ENCODE results near the gene CRB3.
A peak's percentile ranks its signal among the peaks of the same experiment; 100 is the strongest.
"Not testable (repeated sequence)": the region's sequence is repeated elsewhere in the genome, so short reads cannot be mapped to it uniquely, and the experiment has no call there.

Gene CRB3

DNA sequence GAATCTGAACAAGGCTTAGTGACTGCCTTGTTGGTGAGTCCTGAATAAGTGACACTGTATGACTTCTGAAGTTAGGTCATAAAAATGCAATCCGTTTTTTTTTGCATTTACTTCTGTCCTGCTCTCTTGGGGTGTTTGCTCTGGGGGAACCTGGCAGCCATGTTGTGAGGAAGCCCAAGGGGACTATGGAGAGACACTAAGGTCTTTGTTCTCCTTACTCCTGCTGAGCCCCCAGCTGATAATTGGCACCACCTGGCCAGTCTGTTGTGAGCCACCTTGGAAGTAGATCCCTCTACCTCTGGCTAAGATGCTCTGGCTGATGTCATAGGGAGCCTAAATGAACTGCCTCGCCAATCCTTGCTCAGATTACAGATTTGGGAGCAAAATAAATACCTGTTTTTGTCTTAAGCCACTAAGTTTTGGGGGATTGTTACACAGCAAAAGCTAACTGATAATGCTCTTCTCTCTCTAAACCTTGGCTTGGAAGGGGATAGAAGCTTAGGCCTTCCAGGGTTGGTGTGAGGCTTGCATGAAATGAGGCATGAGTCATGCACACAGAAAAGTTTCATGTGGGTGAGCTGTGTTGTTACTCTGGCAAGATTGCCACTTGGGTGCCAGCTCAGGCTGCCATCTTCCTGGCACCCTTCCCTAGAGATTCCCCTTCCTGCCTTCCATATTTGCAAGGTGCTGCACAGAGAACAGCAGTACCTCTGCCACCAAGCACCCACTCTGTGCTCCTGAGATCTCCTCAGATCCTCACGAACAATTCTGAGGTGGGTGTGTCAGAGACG is 27.9 kb downstream of the CRB3 start:
- no peak for DNase-seq (ENCODE audit: low read depth in 2 of 2)

DNA sequence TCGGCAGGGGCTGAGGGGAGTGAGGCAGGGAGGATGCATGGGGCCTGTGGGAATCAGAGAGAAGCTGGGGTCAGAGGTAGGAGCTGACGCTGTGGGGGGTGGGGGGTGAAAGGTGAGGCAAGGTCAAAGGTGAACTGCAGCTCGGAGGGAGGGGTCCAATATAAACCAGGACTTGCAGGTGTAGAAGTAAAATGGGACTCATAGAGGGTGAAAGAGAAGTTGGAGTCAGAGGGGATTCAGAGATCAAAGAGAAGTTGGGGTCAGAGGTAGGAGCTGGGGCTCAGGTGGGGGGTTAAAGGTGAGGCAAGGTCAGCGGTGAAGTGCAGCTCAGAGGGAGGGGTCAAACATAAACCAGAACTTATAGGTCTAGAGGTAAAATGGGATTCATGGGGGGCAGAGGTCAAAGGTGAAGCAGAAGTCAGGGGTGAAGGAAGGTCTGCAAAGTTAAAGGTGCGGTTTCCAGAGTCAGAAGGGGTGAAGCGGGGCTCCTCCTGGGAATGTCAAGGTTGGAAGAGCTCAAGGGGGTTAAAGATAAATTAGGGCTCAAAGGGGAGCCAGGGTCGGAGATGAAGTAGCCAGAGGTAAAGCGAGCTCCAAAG is 30.5 kb downstream of the CRB3 start:
- no peak for DNase-seq (ENCODE audit: low read depth in 2 of 2)

DNA sequence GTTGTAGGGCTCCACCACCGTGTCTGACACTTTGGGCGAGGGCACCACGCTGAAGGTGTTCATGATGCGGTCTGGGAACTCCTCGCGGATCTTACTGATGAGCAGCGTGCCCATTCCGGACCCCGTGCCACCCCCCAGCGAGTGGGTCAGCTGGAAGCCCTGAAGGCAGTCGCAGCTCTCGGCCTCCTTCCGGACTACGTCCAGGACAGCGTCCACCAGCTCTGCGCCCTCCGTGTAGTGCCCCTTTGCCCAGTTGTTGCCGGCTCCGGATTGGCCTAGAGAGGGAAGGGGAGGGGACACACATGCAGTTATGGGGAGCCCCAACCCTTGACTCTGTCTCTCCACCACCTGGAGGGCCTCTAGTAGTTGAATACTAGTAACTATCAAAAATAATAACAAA is 31.9 kb downstream of the CRB3 start:
- DNase-seq (ENCODE audit: low read depth in 2 of 2), result no peak

DNA sequence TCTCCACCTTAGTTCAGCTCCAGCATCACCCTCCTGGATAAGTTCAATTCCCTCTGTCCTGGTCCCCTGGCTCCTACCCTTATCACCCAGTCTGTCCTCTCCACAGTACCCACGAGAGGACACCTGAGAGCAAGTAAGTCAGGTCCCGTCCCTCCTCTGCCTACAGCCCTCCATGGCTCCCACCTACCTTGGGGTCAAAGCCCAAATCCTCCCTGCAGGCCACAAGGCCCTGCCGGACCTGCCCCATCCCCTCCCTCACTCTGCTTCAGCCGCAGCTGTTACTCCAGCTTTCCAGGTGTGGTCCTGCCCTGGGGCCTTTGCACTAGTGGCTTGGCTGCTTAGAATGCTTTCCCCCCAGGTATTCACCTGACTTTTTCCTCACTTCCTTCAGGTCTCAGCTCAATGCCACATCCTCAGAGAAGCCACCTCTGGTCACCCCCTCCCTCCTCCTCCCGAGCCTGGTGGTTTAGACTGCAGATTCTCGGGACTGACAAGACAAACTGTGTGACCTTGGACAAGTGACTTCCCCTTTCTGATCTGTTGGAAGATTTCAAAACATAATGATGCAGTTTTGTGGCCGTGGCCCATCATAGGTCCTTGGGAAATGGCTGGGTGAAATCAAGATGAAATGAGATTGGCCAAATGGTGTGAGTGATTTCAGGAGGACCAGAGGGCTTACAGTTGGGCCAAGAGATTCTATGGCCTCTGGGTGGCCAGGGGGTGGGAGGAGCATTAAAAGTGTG is 34.4 kb downstream of the CRB3 start:
- no peak for DNase-seq (ENCODE audit: low read depth in 2 of 2)

DNA sequence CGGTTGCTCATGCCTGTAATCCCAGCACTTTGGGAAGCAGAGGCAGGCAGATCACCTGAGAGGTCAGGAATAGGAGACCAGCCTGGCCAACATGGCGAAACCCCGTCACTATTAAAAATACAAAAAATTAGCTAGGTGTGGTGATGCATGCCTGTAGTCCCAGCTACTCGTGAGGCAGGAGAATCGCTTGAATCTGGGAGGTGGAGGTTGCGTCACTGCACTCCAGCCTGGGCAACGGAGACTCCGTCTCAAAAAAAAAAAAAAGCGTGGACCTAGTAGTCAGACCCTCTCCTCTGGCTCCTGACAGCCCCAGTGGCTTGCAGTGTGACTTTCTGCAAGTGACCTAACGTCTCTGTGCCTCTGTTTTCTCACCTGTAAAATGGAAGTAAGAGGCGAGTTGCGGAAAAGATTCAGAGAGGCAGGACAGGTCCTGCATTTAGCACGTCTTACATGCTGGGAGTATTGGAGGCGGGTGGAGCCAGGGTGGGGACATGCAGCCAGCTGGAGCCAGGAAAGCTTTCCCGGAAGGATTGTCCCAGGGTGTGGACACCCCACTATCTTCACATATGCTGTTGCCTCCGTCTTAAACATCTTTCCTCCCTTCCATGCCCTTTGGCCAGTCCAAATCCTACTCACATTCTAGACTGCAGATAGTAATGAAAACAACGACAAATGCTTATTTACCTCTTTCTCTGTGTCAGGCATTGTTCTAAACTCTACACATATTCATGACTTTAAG is 35.1 kb downstream of the CRB3 start:
- DNase-seq (ENCODE audit: low read depth in 2 of 2), result no peak

DNA sequence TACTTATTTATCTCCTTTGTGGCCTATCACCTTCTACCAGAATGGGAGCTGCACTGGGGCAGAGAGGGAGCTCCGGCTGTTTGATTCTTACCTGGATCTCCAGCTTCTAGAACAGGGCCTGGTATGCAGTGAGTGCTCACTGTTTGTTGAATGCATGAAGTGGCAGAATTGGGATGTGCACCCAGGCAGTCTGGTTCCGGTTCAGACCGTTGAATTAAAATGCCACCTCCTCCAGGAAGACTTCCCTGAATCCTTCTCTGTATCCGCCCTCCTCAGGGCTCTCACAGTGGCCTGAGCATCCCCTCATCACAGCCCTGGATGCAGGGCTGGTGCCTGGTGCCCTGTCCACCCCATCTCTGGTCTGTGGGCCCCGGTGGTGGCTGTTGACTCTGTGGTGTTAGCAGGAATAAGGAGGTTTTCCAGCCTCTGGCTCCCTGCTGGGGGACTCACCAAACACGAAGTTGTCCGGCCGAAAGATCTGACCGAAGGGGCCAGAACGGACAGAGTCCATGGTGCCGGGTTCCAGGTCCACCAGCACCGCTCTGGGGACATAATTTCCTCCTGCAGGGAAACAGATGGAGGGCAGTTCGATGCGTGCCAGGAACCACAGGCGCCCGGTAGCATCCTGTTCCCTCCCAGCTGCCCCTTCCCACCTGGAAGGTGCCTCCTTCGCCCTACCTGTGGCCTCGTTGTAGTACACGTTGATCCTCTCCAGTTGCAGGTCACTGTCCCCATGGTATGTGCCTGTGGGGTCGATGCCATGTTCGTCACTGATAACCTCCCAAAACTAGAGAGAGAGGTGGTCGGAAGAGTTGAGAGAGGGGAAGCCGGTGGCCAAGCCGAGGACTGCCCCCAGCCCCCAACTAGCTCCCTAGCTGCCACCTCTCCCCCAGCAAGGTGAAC is 37.0 kb downstream of the CRB3 start:
- DNase-seq (ENCODE audit: low read depth in 2 of 2), result no peak

DNA sequence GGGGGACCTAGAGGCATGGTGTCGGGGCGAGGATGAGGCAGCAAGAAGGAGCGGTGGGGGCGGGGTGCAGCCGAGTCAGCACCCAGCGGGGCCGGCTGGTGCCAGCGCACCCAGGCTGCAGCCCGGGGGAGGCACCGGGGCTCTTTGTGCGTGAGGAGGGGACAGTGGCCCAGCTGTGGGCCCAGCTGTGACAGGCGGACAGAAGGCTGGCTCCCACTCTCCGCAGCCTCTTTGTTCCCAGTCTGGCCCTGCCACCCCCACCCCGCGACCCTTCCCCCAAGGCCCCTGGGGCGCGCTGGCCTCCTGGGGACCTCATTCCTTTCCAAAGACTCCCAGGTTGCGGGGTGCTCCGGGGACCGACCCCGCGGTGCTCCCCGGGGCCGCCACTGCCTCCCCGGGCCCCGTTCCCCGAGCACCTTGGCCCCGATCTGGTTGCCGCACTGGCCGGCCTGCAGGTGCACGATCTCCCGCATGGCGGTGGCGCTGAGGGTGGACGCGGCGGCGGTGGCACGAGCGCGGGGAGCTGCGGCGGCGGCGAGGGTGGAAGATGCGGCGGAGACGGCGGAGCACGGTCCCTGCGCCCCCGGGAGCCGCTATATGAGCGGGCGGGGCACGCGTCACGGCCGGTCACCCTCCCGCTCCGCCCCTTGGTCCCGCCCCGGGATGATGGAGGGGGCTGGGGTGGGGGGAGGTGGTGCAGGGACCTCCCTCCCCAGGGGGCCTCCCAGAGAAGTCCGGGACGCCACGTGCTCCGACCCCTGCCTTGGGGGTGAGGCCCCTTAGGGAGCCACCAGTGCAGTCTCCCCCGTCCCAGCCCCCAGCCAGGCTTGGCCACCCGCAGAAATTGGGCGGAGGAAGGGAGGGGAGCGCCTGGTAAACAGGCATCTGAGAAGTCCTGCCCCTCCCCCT is 37.9 kb downstream of the CRB3 start, which contains the start of gene TUBB4A:
Gene TUBB4A (minus strand): TSS at position 570 of the 909 bp plus-strand sequence. CDS start 97 bp downstream, at position 473.
- no peak for DNase-seq (ENCODE audit: low read depth in 2 of 2)

DNA sequence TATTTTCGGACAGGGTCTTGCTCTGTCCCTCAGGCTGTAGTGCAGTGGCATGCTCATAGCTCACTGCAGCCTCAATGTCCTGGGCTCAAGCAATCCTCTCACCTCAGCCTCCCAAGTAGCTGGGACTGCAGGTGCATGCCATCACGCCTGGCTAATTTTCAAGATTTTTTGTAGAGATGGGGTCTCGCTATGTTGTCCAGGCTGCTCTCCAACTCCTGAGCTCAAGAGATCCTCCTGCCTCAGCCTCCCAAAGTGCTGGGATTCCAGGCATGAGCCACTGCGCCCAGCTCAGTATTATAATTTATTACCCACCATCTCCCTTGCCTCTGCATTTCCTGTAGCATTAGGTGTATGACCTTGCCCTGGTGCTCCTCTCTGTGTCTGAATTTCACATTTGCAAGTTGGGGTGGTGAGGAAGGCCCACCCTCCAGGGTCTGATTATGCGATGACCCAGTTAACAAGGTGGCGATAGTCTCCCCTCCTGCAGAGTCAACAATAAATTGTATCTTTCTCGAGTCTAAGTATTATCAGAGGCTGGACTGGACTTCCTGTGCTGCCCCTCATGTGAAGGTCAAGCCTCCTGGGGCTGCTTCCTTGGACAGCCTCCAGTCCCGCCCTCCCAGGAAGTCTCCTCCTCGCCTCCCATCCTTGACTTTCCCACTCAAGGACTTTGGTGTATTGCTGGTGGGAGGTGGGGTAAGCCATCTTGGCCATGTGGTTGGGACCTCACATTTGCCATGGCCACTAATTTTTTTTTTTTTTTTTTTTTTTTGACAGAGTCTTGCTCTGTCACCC is 39.5 kb downstream of the CRB3 start:
- DNase-seq (ENCODE audit: low read depth in 2 of 2), result no peak

DNA sequence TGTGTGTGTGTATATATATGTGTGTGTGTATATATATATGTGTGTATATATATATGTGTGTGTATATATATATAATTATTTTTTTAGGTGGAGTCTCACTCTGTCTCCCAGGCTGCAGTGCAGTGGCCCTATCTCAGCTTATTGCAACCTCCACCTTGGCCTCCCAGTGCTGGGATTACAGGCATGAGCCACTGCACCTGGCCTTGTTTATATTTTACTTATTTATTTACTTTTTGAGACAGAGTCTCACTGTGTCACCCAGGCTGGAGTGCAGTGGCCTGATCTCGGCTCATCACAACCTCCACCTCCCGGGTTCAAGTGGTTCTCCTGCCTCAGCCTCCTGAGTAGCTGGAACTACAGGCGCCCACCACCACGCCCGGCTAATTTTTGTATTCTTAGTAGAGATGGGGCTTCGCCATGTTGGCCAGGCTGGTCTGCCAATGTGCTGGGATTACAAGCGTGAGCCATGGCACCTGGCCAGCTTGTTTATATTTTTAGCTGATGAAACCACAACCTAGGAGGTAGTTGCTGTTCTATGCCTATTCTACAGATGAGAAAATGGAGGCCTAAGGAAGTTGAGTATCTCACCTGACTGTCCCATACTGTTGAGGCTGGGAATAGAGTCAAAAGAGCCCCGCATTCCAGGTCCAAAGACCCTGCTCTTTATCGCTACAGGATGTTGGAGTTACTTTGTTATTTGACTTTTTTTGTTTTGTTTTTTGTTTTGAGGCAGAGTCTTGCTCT is 44.1 kb downstream of the CRB3 start:
- DNase-seq (ENCODE audit: low read depth in 2 of 2), result not testable (repeated sequence)

DNA sequence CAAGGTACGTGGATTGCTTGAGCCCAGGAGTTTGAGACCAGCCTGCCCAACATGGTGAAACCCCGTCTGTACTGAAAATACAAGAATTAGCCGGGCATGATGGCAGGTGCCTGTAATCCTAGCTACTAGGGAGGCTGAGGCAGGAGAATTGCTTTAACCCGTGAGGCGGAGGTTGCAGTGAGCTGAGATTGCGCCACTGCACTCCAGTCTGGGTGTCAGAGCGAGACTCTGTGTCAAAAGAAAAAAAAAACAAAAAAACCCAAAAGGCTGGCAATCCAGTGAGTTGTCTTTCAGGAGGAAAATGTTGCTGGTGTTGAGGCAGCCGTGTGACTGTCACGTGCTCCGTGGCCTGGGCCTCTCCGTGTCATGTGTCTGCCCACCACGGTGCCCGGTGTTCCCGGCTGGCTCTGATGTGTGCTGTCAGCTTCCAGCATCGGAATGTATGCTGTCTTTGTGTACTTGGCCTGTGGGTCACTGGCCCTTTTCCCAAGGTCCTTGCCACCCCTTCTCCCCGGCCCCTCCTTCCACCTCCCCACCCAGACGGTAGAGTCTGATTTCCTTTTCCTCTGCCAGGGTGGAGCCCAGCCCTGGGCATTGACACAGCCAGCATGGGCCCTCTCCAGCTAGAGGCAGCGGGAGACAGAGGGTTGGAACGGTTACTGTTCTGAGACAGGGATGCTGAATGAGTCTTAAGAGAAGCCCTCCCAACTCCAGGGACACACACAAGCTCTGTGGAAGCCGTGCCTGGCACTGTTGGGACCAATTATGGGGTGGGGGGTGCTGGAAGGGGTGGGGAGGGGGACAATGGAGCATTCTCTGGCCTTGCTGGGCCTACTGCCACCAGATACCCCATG is 45.3 kb downstream of the CRB3 start:
- no peak for DNase-seq (ENCODE audit: low read depth in 2 of 2)

DNA sequence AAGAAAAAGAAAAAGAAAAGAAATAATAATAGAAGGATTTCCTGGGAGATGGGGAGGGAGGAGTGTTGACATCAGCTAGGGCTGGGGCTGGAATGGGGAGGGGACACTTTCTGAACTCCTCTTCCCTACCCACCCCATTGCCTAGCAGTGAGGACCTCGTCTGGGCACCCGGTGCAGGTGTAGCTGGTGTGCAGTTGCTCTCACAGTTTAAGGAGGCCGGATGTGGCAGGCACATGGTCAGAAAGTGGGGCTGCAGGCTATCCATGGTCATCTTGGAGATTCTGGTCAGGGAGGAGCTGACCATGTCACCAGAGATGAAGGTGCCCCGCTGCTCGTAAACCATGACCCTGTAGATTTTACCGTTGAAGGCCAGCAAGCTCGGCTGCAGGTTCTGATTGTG is 46.5 kb downstream of the CRB3 start:
- DNase-seq (ENCODE audit: low read depth in 2 of 2), result no peak

DNA sequence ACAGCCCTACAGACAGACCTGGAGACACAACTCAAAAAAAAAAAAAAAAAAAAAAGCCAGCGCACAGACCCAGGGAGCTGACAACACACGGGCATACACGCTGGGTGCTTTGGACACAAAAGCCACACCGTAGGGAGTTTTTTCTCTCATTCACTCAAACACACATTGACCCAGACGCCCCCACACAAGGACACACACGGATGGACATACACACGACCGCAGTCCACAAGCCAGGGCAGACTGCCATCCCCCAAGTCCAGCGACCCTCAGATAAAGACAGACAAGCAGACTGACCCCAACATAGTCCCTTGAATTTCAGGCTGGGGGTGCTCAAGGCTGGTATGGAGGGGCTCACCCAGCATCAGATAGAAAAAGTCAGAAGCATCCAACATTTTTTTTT is 50.0 kb downstream of the CRB3 start:
- DNase-seq (ENCODE audit: low read depth in 2 of 2), result no peak

DNA sequence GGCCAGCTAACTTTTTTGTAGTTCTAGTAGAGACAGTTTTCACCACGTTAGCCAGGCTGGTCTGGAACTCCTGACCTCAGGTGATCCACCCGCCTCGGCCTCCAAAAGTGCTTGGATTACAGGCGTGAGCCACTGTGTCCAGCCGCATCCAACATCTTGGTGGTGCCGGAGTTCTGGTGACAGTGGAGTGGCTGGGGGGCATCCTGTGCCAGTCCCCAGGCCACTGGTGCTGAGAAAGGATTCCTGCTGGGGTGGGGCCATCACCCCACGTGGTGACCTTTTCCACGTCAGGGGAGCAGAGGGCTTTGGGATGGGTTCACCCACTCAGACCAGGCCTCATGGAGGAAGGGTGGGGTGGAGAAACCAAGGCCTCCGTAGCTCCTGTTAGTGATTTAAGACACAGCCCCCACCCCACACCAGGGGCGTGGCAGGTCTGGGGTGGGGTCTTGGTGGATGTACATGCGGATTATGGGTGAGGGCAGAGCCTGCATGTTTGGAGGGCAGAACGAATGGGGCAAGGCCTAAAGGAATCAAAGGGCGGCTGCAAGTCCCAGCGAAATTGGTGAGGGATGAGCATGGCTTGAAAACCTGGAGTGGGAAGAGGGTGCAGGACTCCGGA is 51.0 kb downstream of the CRB3 start:
- DNase-seq (ENCODE audit: low read depth in 2 of 2), result no peak

DNA sequence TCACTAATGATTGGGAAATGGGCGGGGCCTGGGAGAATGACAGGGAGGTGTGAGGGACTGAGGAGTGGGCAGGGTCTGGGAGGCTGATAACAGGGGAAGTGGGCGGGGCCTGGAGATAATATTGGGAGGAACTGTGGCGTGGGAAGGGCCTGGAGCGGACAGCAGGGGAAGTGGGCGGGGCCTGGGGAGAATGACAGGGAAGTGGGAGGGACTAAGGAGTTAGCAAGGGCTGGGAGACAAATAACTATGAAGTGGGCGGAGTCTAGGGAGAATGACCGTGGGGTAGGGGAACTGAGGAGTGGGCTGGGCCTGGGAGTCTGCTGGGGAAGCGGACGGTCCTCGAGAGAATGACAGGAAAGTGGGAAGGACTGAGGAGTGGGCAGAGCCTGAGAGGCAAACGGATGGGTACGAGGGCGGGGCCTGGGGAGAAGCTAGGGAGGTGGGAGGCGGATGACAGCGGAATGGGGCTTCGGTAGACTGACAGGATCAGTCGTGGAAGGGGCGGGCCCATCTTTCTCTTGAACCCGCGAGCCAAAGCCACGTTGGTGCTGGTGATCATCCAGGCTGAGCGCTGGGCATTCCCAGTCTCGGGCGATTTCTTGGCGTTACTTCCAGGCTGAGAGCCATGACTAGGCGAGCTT is 52.1 kb downstream of the CRB3 start:
- peak; percentile 64 to 72 for DNase-seq (ENCODE audit: low read depth in 2 of 2)
